Midbrain (tissue), 1 donor: Measurements from ENCODE around the gene TET1.
"Not testable (repeated sequence)": the region's sequence is repeated elsewhere in the genome, so short reads cannot be mapped to it uniquely, and the experiment has no call there.

Experiments used
- DNase-seq: peaks from one replicate; lab custom pipeline; 2025; lab: John Stamatoyannopoulos, UW

The TET1 gene

DNA sequence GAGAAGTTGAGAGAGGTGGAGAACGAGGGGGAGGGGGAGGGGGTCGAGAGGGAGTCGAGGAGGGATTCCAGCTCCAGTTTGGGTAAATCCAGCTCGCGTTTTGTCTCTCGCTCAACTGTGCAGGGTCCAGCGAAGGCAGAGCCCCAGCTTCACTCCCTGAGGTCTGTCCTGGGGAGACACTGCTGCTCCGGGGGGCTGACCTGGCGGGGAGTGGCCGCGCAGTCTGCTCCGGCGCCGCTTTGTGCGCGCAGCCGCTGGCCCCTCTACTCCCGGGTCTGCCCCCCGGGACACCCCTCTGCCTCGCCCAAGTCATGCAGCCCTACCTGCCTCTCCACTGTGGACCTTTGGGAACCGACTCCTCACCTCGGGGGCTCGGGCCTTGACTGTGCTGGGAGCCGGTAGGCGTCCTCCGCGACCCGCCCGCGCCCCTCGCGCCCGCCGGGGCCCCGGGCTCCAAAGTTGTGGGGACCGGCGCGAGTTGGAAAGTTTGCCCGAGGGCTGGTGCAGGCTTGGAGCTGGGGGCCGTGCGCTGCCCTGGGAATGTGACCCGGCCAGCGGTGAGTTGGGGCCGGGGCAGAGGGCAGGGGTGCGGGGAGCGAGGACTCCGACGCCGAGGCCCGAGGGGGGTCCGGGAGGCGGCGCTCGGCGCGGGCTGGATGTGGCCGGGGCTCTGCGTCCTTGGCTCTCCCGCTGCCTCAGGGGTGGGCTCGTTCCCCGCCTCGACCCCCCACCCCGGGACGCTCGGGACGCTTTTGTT, at the start of gene TET1:
Gene TET1, plus strand, starts transcription at position 152 of the 757 bp plus-strand sequence. CDS start 12,002 bp downstream, outside the sequence.
- DNase-seq: peak; percentile 16

DNA sequence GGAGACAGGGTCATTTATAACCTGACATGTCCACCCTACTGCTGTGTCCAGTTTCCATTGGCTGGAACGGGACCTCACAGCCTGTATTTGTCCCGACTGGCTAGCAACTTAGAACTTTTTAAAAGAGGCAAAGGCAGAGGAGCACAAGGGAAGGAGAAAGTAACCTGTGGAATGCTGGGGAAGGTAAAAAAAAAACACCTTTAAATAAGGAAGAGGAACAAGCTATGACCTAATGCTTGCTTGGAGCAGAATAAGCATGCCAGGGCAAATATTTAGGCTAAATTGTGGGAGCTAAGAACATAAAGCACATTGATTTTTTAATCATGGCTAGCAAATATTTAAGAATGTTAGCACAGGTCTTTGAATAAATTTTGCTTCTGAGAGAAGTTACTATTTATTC, 43.9 kb upstream of the TET1 start:
- DNase-seq: not testable (repeated sequence)

DNA sequence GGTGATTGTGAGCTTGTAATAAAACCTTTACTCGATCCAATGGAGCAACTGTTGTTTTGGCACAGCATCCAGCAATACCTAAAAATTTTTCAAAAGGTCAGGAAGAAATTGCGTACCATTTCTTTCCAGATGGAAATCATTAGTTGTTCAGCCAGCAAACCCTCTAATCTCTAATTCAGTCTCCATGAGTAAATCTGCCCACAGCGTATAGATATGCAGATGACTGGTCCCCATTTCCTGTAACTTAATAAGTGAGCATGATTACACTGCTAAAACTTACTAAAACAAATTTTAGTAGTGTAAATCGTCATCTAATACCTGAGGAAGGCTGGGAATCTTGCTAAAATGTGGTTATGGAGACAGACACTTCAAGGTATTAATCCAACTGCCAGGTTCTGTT, 43.4 kb upstream of the TET1 start:
- DNase-seq: no peak

DNA sequence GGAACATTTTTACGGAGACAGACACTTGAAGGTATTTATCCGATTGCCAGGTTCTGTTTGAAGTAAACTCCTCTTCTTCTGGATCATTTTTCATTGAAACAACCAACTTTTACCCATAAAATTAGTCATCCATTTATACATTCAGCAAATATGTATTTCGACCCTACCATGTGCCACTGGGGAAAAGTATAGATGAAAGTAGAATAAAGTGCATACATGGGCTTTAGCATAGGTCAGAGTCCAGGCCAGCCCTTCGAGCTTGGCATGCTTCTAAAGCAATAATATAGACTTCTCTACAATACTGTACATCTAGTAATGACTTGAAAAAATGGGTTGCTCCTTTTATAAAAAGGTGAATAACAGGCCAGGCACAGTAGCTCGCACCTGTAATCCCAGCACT, 42.9 kb upstream of the TET1 start:
- DNase-seq: no peak

DNA sequence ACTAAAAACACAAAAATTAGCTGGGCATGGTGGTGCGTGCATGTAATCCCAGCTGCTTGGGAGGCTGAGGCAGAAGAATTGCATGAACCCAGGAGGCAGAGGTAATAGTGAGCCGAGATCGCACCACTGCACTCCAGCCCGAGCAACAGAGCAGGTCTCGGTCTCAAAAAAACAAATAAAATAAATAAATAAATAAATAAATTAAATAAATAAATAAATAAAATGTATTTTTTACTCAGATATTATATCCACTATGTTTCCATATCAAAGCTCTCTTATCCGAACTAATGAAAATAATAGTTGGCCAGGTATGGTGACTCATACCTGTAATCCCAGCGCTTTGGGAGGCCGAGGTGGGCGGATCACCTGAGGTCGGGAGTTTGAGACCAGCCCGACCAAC, 41.5 kb upstream of the TET1 start:
- DNase-seq: not testable (repeated sequence)

DNA sequence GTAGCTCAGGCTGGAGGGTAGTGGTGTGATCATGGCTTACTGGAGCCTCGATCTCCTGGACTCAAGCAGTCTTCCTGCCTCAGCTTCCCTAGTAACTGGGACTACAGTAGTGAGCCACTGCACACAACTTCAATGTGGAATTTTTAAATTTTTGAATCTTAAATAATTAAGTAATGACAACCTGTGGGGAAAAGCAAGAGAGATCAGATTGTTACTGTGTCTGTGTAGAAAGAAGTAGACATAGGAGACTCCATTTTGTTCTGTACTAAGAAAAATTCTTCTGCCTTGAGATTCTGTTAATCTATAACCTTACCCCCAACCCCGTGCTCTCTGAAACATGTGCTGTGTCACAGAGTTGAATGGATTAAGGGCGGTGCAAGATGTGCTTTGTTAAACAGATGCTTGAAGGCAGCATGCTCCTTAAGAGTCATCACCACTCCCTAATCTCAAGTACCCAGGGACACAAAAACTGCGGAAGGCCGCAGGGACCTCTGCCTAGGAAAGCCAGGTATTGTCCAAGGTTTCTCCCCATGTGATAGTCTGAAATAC, 34.6 kb upstream of the TET1 start:
- DNase-seq: not testable (repeated sequence)

DNA sequence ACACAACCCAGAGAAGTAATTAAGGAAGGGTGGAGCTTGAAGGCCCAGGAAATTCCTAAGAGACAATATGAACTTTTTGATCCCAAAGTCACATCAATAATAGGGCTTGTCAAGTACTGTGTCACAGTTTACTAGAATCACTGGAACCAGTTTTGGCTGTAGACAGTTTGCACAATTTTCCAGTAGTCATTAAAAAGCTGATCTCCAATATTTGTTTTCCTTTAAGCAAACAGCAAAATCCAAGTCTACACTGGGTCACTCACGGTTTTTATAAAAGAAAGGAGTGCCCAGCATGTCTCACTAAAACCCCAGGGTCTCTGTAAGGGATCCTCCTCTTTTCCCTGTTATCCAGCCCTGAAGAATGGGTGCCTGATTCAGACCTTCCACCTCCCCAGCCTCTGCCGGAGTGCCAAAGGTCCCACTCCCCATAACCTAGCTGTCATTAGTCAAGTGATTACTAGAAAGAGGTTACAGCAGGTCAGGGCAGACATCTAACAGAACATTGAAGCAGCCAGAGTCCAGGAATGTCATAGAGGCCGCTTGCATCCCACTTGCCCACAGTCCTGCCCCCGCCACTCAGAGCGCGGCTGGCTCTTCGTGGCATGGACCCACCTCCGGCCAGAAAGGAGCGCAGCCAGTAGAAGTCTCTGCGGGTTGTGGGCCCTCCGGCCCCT, 33.4 kb upstream of the TET1 start:
- DNase-seq: peak; percentile 38

DNA sequence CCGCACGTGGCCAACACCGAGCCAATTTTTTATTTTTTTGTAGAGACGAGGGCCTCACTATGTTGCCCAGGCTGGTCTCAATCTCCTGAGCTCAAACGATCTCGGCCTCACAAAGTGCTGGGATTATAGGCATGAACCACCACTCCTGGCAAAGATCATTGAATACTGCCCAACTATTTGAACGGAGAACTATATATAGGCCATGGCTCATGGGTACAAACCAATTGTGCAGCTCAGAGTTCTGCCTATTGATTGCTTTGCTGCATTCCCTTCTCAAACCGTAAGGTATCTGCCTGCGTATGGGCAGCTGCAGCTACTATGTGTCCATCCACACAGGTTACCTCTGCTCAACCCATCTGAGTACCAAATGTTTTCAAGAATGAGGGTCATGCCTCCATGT, 23.2 kb upstream of the TET1 start:
- DNase-seq: no peak

DNA sequence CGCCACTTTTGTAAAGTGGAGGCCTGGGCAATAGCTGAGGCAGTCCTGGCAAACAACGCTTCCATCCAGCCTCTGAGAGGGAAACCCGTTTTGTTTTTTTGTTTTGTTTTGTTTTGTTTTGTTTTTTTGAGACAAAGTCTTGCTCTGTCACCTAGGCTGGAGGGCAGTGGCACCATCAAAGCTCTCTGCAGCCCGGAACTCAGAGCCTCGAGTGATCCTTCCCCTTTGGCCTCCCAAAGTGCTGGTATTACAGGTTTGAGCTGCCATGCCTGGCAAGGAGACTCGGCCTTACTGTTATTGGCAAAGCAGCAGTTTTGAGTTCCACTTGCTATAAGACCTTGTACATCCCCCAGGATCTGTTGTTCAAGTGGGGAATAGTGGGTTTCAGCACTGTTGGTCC, 22.3 kb upstream of the TET1 start:
- DNase-seq: no peak

DNA sequence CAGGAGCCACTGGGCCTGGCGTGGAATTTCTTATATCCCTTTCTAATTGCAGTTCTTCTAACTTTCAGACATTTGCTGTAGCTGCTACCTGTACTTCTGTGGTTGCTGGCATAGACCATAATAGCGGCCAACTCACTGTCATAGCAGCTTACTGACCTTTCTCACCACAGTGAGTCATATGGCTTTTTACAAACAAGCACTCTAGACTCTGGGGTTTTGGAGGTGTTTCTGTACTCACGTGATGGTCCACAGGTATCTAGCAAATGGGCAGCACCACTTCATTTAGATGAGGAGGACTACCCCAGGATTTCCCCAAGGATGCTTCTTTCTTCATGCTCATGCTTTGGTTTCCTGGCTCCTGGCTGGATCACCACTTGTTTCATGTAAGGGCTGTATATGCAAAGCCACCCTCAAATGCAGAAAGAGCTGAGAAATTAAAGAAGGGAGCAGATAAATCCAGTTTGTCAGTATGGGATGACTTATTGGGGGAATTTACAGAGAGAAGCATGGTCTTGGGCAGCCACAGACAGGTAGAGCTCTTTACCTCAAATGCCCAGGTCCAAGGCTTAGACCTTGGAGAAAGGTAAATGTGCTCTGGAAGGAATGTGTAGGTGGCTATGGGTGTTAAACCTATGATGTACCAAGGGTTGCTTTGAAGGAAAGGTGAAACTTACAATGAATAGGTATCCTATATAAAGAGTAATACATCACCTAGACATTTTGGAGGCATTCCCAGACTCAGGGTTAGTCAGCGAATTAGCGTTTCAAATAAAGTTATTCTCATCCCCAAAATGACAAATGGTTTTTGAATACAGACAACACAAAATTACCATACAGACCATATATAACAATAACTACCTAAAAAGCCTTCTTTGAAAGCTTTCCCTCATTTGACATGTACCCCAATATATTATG, 16.9 kb upstream of the TET1 start:
- no peak for DNase-seq

DNA sequence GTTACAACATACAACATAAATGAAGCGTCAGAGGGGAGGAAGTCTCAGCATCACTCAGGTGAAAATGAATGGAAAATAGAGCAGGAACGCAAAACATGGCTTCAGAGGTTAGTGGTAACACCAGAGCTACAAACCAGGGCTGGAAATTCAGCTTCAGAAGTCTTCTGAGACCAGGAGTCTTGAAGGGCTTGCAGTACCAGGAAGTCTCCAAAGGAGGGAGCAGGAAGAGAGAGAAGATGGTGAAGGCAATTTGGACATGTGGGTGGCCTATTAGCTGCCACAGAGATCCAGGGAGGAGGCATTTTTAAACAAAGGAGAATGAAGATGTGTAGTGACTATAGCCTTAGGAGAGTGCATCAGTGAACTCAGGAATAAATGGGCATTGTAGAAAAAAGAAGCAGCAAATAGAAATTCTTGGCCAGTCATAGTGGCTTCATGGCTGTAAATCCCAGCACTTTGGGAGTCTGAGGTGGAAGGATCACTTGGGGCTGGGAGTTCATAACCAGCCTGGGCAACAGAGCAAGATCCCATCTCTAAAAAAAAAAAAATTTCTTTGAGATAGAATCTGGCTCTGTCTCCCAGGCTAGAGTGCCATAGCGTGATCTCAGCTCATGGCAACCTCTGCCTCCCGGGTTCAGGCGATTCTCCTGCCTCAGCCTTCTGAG, 9.3 kb upstream of the TET1 start:
- DNase-seq: peak; percentile 63

DNA sequence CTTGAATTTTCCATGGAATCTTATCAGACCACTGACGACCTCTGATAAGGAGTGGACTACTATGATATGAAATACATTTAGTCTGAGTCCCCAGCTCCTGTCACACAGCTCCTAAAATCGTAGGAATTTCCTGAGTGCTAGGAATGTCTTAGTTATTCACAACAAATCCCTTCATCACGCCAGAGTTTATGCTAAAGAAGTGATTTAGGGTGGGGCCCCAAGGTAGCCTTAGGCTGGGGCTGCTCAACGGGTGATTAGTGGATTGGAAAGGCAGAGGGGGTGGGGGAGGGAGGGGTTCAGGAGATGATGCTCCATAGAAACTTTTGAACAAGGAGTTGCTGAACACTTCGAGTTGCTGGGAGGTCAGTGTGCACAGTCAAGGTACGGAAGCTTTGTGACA, 7.0 kb upstream of the TET1 start:
- no peak for DNase-seq

DNA sequence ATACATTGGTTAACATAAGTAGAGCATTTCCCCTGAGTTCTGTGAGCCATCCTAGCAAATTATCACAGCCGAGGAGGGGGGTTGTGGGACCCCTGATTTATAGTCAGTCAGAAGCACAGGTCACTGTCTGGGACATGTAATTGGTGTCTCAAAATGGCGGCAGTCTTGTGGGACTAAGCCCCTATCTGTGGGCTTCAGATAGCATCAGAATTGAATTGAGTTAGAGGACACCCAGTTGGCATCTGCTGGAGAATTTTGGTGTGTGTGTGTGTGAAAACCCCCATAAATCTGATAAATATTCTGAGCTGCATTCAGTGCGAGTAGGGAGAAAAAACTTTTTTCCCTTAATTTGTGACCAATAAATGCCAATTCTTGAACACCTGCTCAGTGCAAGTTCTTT, 6.5 kb upstream of the TET1 start:
- no peak for DNase-seq

DNA sequence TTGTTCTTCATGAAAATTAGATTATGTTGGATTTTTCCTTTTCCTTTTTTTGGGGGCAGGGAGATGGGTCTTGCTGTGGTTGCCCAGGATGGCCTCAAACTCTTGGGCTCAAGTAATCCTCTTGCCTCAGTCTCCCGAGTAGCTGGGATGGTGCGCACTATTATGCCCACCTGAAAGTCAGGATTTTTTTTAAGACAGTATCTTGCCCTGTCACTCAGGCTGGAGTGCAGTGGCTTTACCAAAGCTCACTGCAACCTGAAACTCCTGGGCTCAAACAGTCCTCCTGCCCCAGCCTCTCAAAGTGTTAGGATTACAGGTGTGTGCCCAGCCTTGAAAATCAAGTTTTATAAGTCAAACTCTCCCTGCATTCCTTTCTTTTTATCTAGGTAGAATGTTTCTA, 1.7 kb upstream of the TET1 start:
- DNase-seq: no peak

DNA sequence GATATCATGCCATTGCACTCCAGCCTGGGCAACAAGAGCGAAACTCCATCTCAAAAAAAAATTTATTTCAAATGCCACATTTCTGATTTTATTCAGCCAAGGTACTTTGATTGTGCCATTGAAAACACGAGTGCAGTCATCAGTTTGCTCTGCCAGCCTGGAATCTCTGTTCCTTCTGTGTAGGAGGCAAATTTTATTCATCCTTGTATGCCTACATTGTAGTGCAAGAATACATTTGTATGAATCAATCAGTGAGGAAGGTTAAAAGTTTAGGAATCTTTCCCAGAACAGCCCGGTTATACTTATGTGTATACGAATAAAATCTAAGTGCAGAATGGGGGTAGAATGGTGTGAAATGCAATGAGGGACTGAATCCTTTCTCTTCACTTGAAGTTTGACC, 886 bp upstream of the TET1 start:
- no peak for DNase-seq

DNA sequence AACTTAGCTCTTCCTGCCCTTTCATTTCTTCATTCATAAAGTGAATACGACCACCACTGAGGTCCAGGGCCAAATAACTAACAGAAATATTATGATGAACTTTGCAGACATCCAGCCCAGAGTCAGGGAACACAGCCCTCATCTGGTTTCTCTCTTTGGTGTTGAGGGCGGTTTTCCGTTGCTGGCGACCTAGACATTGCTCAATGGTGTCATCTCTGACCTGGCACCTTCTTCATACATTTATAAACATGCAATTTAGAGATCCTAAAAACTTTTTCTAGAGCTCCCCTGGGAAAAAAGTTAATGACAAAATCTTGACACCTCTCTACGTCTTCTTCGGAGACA, 324 bp upstream of the TET1 start:
- DNase-seq: no peak

DNA sequence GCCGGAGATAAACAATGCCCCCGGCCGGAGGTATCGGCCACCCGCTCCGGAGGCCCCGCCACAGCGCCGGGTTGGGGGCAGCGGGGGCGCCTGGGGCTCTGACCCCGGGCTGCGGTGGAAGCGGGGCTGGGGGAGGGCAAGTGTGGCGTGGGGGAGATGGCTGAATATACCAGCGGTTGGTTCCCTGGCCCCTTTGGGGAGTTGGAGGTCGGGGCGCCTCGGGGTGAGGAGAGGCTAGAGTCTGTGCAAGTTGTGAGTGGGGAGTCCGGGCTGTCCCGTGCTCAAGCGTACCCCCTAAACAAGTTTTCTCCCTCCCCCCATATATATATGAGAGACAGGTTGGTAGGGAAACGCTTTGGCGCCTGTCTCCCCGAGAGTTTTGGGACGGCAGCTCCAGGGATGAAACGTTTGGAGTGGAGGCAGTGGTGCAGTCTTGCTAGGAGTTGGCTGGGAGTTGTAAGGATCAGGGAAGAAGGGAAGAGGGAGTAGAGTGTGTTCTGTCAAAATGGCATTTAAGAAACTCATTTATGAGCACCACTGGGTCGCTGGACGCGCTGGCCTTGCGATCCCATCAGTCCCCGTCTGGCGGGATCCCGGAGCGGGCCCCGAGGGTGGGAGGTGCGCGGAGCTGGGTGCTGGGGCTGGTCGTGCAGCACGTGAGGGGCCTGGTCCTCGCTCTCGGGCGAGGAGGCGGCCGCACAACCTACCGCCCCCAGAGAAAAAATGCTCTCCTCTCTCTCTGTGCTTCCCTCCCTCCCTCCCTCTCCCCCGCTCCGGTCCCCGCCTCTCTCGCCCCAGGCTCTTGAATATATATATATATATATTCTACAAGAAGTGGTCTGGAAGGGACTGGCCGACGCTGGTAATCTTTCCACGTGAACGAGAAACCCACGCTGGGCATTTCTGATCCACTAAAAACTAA, 1.1 kb downstream of the TET1 start:
- DNase-seq: no peak

DNA sequence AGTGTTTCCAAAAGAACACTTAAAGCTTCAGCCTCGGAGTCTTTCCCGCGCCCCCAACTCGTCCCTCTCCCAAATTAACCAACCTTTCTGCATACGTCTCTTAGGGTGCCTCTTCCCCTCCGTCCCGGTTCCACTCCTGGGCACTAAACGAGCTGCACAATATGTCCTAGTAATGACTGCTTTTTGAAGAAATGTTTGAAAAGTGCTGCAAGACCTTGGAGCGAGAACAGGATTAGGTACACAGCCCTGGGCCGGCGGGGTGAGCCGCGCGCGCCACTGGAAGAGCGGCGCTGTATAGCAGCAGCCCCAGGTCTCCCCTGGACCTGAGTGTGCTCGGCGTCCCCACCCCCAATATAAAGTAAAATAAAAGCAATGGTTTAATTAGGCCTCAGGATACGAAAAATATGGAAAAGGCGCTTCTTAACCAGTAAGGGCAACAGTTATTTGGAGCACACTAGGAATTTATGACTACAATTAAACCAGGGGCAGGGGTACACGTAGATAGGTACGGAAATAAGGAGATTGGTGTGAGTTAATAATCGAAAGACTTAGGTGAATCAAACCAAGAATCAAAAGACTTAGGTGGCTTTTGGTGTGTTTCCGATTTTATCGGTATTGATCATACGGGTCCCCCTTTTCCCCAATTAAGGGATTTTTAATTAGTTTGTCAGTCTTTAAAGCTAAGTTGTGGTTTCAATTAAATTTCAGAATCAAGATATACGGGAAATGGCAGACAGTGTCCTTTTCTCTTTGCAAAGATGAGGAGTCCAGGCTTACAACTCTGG, 1.9 kb downstream of the TET1 start:
- DNase-seq: peak; percentile 14

DNA sequence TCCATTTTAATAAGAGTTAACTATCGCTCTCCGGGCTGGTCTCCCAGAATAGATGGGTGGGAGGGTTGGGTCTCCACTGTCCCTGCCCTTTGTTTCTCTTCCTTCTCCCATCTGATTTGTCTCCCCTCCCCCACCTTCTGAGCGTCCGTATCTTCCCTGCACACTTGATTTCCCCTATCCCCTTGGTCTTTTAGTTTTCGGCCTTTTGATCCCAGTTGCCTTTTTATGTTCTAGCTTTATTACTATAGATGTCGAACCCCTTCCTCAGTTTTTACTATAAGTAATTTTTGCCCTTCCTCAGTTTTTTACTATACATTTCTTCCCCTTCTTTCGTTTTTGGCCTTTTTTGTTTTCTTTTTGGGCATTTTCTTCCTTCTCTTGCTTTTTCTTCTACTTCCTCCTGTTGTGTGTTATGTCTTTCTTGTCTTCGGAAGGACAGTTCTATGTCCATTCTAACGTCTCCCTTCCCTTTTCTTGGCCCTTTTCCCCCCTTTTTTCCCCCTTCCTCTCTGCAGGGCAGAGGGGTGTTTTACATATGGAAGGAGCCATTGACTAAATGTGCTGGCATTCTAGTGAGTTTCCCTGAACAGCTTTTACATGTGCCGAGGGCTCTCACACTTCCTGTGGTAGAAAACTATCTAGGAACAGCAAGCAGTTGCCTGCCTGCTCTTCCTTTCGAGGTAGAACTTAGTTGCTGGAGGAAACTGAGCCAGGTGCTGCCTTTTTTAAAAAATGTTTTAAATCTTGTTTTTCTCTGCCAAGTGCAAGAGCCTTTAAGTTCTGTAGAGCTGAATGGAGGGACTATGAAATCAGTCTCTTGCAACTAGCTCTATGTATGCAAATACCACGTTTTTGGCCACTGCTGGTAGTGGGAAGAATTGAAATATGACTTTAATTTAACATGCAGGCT, 2.8 kb downstream of the TET1 start:
- DNase-seq: no peak
